ENCODE data around the gene ARHGAP11A.
"Not testable (repeated sequence)": the region's sequence is repeated elsewhere in the genome, so short reads cannot be mapped to it uniquely, and the experiment has no call there.

The ARHGAP11A gene

GRCh38 chr15:32615051-32615870 lies at the start of gene ARHGAP11A:
Gene ARHGAP11A (plus strand): TSS chr15:32615504. CDS start chr15:32616212, 708 bp downstream.
- DNase-seq, result not testable (repeated sequence)

- not testable (repeated sequence) for DNase-seq
Measured at GRCh38 chr15:32568988-32569387, 46.3 kb upstream of the ARHGAP11A start.

- DNase-seq, result not testable (repeated sequence)
Measured at GRCh38 chr15:32578482-32578881, 36.8 kb upstream of the ARHGAP11A start.

- DNase-seq, result not testable (repeated sequence)
Measured at GRCh38 chr15:32585844-32586243, 29.5 kb upstream of the ARHGAP11A start.

GRCh38 chr15:32593151-32593550 lies 22.2 kb upstream of the ARHGAP11A start, which contains the start of gene GOLGA8N:
Gene GOLGA8N (plus strand): TSS chr15:32593456.
- not testable (repeated sequence) for DNase-seq

GRCh38 chr15:32609518-32609917 lies 5.8 kb upstream of the ARHGAP11A start:
- DNase-seq, result not testable (repeated sequence)

- DNase-seq, result not testable (repeated sequence)
Measured at GRCh38 chr15:32610719-32611118, 4.6 kb upstream of the ARHGAP11A start.

GRCh38 chr15:32614712-32615050 lies 623 bp upstream of the ARHGAP11A start:
- not testable (repeated sequence) for DNase-seq

- not testable (repeated sequence) for DNase-seq
Measured at GRCh38 chr15:32615871-32616426, 645 bp downstream of the ARHGAP11A start.

GRCh38 chr15:32636410-32636809 lies 21.1 kb downstream of the ARHGAP11A start:
- DNase-seq, result no peak

- no peak for DNase-seq
Measured at GRCh38 chr15:32636908-32637567, 21.7 kb downstream of the ARHGAP11A start.

- no peak for DNase-seq
Measured at GRCh38 chr15:32637704-32638103, 22.4 kb downstream of the ARHGAP11A start.

- DNase-seq, result peak; percentile 92
Measured at GRCh38 chr15:32641517-32642059, 26.3 kb downstream of the ARHGAP11A start, which contains the start of gene SCG5. Gene SCG5 (plus strand): TSS chr15:32641710. CDS start chr15:32643593, 1,883 bp downstream.

GRCh38 chr15:32642667-32643435 lies 27.5 kb downstream of the ARHGAP11A start:
- peak; percentile 39 for DNase-seq

- DNase-seq, result no peak
Measured at GRCh38 chr15:32643907-32644445, 28.7 kb downstream of the ARHGAP11A start.

- DNase-seq, result peak; percentile 96
Measured at GRCh38 chr15:32646291-32646690, 31.0 kb downstream of the ARHGAP11A start.

- peak; percentile 18 for DNase-seq
Measured at GRCh38 chr15:32649342-32649741, 34.0 kb downstream of the ARHGAP11A start.

- peak; percentile 44 for DNase-seq
Measured at GRCh38 chr15:32651229-32651837, 36.0 kb downstream of the ARHGAP11A start.

- DNase-seq, result no peak
Measured at GRCh38 chr15:32652178-32652577, 36.9 kb downstream of the ARHGAP11A start.

- DNase-seq, result peak; percentile 16
Measured at GRCh38 chr15:32656091-32656490, 40.8 kb downstream of the ARHGAP11A start.

GRCh38 chr15:32656496-32656895 lies 41.2 kb downstream of the ARHGAP11A start:
- no peak for DNase-seq
